GM23338 (cell line): ENCODE measurements around the gene CLPTM1L. TPM values are rescaled to one million over a fixed set of nuclear protein-coding genes. Genes with fewer than 3 reads are reported as not detected.

Experiments used
- ATAC-seq: fragments of 200-7000 bp; cut with Tn5 transposase; 3 replicates; pipeline ENCODE4 v1.9.1; 2020
- DNase-seq: peaks from one replicate; pipeline ENCODE4 v3.0.0-alpha.2; 2015; ENCODE audit warnings: low spot score
- H2AFZ ChIP-seq: fragments of 200-600 bp; sonication (generic); 2 replicates; pipeline ENCODE4 v1.8.0; 2016; ENCODE audit warnings: antibody characterized with exemption, mild to moderate bottlenecking, moderate library complexity
- H3F3A ChIP-seq: fragments of 200-600 bp; sonication (generic); replicated peaks from 2 replicates; pipeline ENCODE4 v1.8.0; 2017; ENCODE audit warnings: antibody characterized with exemption, mixed run types, low read depth
- H3K27ac ChIP-seq: fragments of 200-600 bp; sonication (generic); 2 replicates; pipeline ENCODE4 v1.6.1; 2016; ENCODE audit warnings: low read depth
- H3K27me3 ChIP-seq: fragments of 200-600 bp; sonication (generic); 2 replicates; pipeline ENCODE4 v1.8.0; 2016; ENCODE audit warnings: mild to moderate bottlenecking, mixed run types, moderate library complexity; ENCODE audit not compliant: insufficient read depth
- H3K36me3 ChIP-seq: fragments of 200-600 bp; sonication (generic); 2 replicates; pipeline ENCODE4 v1.8.0; 2016; ENCODE audit warnings: mild to moderate bottlenecking; ENCODE audit not compliant: insufficient read depth
- H3K4me1 ChIP-seq: fragments of 200-600 bp; sonication (generic); 2 replicates; pipeline ENCODE4 v1.8.0; 2016; ENCODE audit warnings: mild to moderate bottlenecking, moderate library complexity; ENCODE audit not compliant: insufficient read depth
- H3K4me2 ChIP-seq: fragments of 200-600 bp; sonication (generic); 2 replicates; pipeline ENCODE4 v1.7.1; 2017; ENCODE audit warnings: mixed run types
- H3K4me3 ChIP-seq: fragments of 200-600 bp; sonication (generic); 2 replicates; pipeline ENCODE4 v1.6.1; 2016; ENCODE audit warnings: mixed run types
- H3K79me2 ChIP-seq: fragments of 200-600 bp; sonication (generic); replicated peaks from 2 replicates; pipeline ENCODE4 v1.8.0; 2017; ENCODE audit warnings: mild to moderate bottlenecking; ENCODE audit not compliant: insufficient read depth
- H3K9me2 ChIP-seq: fragments of 200-600 bp; sonication (generic); 2 replicates; pipeline ENCODE4 v1.8.0; 2017; ENCODE audit not compliant: insufficient read depth
- H4K20me1 ChIP-seq: fragments of 200-600 bp; sonication (generic); replicated peaks from 2 replicates; pipeline ENCODE4 v1.8.0; 2017; ENCODE audit warnings: mild to moderate bottlenecking; ENCODE audit not compliant: insufficient read depth
- H3K27ac Mint-ChIP-seq: 2 replicates; pipeline ENCODE4 v1.8.0; 2020; ENCODE audit warnings: inconsistent platforms, mild to moderate bottlenecking, moderate library complexity, mixed read lengths
- H3K27me3 Mint-ChIP-seq: 3 replicates; pipeline ENCODE4 v1.8.0; 2022; ENCODE audit warnings: low read depth, mild to moderate bottlenecking, moderate library complexity, mixed read lengths, inconsistent platforms; ENCODE audit not compliant: insufficient read depth, poor library complexity
- H3K36me3 Mint-ChIP-seq: 3 replicates; pipeline ENCODE4 v1.8.0; 2021; ENCODE audit warnings: low read depth, mild to moderate bottlenecking, inconsistent platforms, moderate library complexity, mixed read lengths
- H3K4me1 Mint-ChIP-seq: 3 replicates; pipeline ENCODE4 v1.8.0; 2020; ENCODE audit warnings: mild to moderate bottlenecking, inconsistent platforms, mixed read lengths
- H3K4me3 Mint-ChIP-seq: 3 replicates; pipeline ENCODE4 v1.8.0; 2021; ENCODE audit warnings: moderate library complexity, mild to moderate bottlenecking, inconsistent platforms, mixed read lengths
- H3K9me3 Mint-ChIP-seq: 3 replicates; pipeline ENCODE4 v1.8.0; 2020; ENCODE audit warnings: moderate library complexity, mild to moderate bottlenecking, inconsistent platforms, mixed read lengths
- CTCF ChIP-seq, 2 experiments: fragments of 200-600 bp in 1 of 2; sonication (generic) in 1 of 2; conservative IDR thresholded peaks; 2 replicates each; pipeline versions ENCODE4 v1.5.1 to v1.6.1; 2016 to 2017; ENCODE audit warnings: antibody characterized with exemption in 2 of 2, low read depth in 2 of 2, mild to moderate bottlenecking in 2 of 2, moderate library complexity in 1 of 2
- EZH2 ChIP-seq: fragments of 200-600 bp; sonication (generic); IDR thresholded peaks from one replicate; pipeline ENCODE4 v1.8.0; 2017; ENCODE audit warnings: antibody characterized with exemption, mild to moderate bottlenecking, low read depth; ENCODE audit not compliant: unreplicated experiment
- EZH2phosphoT487 ChIP-seq: fragments of 200-600 bp; sonication (generic); IDR thresholded peaks from one replicate; pipeline ENCODE4 v1.8.1; 2018; ENCODE audit warnings: antibody characterized with exemption; ENCODE audit not compliant: unreplicated experiment
- JUNB ChIP-seq: IDR thresholded peaks from one replicate; pipeline ENCODE4 v1.6.1; 2016; ENCODE audit warnings: antibody characterized with exemption; ENCODE audit not compliant: unreplicated experiment
- NANOG ChIP-seq: IDR thresholded peaks from 2 replicates; pipeline ENCODE4 v1.6.1; 2016; ENCODE audit warnings: antibody characterized with exemption, borderline replicate concordance
- POLR2AphosphoS5 ChIP-seq: IDR thresholded peaks from 2 replicates; pipeline ENCODE4 v1.6.1; 2016; ENCODE audit warnings: antibody characterized with exemption, low read depth
- REST ChIP-seq: IDR thresholded peaks from one replicate; pipeline ENCODE4 v1.6.1; 2018; ENCODE audit warnings: antibody characterized with exemption; ENCODE audit not compliant: unreplicated experiment
- STAT1 ChIP-seq: IDR thresholded peaks from one replicate; pipeline ENCODE4 v1.6.1; 2016; ENCODE audit warnings: antibody characterized with exemption; ENCODE audit not compliant: unreplicated experiment
- ZNF114 ChIP-seq: fragments of 250-450 bp; sonication (Bioruptor Pico); IDR thresholded peaks from 2 replicates; pipeline ENCODE4 v1.5.0; 2020; ENCODE audit warnings: mild to moderate bottlenecking, moderate library complexity
- polyA plus RNA-seq: library from polyadenylated mRNA; unstranded; fragments of >200 nt; fragmentation: Nextera tagmentation; extraction: Ambion mirVana; gene quantifications from 2 replicates; pipeline ENCODE4 v1.2.1, GENCODE V29; 2016
- total RNA-seq: library from RNA; depleted of rRNA; stranded (reverse); fragments of >200 nt; shearing (Covaris generic); gene quantifications from 2 replicates; pipeline ENCODE4 v1.2.3, GENCODE V29; 2014
- TF ChIP-seq, protein P1 (sequence below): IDR thresholded peaks from 2 replicates; pipeline ENCODE4 v1.6.1; 2016; ENCODE audit warnings: antibody characterized with exemption

Gene CLPTM1L
- total and polyA plus RNA-seq, 2 experiments from 2014 or later, result 39.9 to 110 TPM

- TF ChIP-seq CTCF (conservative IDR thresholded peaks at IDR 0.05; ENCODE audit: low read depth in 2 of 2) (no peak), STAT1 (no peak), POLR2AphosphoS5 (no peak), EZH2phosphoT487 (no peak), REST (no peak), ZNF114 (CRISPR knock-in tag) (no peak), JUNB (no peak)
- TF ChIP-seq, protein P1, sequence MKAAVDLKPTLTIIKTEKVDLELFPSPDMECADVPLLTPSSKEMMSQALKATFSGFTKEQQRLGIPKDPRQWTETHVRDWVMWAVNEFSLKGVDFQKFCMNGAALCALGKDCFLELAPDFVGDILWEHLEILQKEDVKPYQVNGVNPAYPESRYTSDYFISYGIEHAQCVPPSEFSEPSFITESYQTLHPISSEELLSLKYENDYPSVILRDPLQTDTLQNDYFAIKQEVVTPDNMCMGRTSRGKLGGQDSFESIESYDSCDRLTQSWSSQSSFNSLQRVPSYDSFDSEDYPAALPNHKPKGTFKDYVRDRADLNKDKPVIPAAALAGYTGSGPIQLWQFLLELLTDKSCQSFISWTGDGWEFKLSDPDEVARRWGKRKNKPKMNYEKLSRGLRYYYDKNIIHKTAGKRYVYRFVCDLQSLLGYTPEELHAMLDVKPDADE, result no peak
Observed at GRCh38 chr5:1338506-1339070, 6.3 kb downstream of the CLPTM1L start (continued).

DNA sequence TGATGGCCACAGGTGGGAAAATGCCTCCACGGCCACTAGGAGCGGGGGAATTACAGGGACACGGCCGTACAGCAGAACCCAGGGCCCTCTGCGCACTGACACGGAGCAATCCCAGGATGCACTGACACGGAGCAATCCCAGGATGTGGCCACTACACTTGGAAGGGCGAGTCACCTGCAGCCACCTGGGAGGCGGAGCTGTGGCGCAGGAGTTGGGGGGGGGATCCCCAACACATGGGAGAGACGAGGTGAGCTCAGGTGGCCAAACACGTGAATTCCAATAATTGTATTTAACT lies 6.8 kb downstream of the CLPTM1L start:
- peaks cover 85% of the 10 kb centered on the region for H3K36me3 Mint-ChIP-seq
- TF ChIP-seq NANOG, result no peak
- no peak for TF ChIP-seq REST
- no peak for TF ChIP-seq EZH2

More for the DNA sequence above, 6.8 kb downstream of the CLPTM1L start:
- ATAC-seq (no peak), DNase-seq (no peak)
- H3K4me3 ChIP-seq, result no peak overlapping the region
- no peaks in the 10 kb centered on the region for H3K9me3 Mint-ChIP-seq
- no peaks in the 10 kb centered on the region for H3K4me1 ChIP-seq
- H3K27ac Mint-ChIP-seq, result no peak overlapping the region
- H3K27me3 ChIP-seq, result no peaks in the 10 kb centered on the region
- H3F3A ChIP-seq, result no peaks in the 10 kb centered on the region
- H4K20me1 ChIP-seq, result peaks cover 19% of the 10 kb centered on the region
- H3K79me2 ChIP-seq, result peaks cover 12% of the 10 kb centered on the region
- peaks cover 5% of the 10 kb centered on the region for H3K27me3 Mint-ChIP-seq
- no peak overlapping the region for H3K4me3 Mint-ChIP-seq
- 0 out of 3 replicates have a peak, but pooled peaks cover 1% of the 10 kb centered on the region for H3K4me1 Mint-ChIP-seq
- no peak overlapping the region for H3K27ac ChIP-seq
- H2AFZ ChIP-seq, result no peak overlapping the region
- H3K9me2 ChIP-seq, result no peaks in the 10 kb centered on the region
- H3K36me3 ChIP-seq, result peaks cover 33% of the 10 kb centered on the region
- no peak overlapping the region for H3K4me2 ChIP-seq
